HUDEP-2 (cell line): ENCODE results near the gene KATNB1.
A peak's percentile ranks its signal among the peaks of the same experiment; 100 is the strongest.

Experiments used
- DNase-seq, 76 experiments: peaks; one replicate each; lab custom pipeline; 2025; ENCODE audit not compliant: unreplicated experiment in 76 of 76; lab: John Stamatoyannopoulos, UW

Gene KATNB1

GRCh38 chr16:57735755-57736418 lies at the start of gene KATNB1:
TSS of gene KATNB1 (plus strand) at chr16:57735770. CDS start at chr16:57737244, 1,474 bp downstream.
- DNase-seq: peak in 1 of 76 experiments; percentile 36

- no peak for DNase-seq
Observed at GRCh38 chr16:57686577-57686976, 49.0 kb upstream of the KATNB1 start.

- DNase-seq: peak in 12 of 76 experiments; percentile 37 to 89 (median 80)
Observed at GRCh38 chr16:57687363-57687929, 48.1 kb upstream of the KATNB1 start.

- no peak for DNase-seq
Observed at GRCh38 chr16:57688487-57688986, 47.0 kb upstream of the KATNB1 start.

- DNase-seq: peak in 1 of 76 experiments; percentile 10
Observed at GRCh38 chr16:57688987-57689761, 46.4 kb upstream of the KATNB1 start.

- DNase-seq: peak in 74 of 76 experiments; percentile 25 to 92 (median 66)
Observed at GRCh38 chr16:57689762-57690558, 45.6 kb upstream of the KATNB1 start.

GRCh38 chr16:57690782-57691471 lies 44.6 kb upstream of the KATNB1 start:
- DNase-seq: peak in 23 of 76 experiments; percentile 7 to 50 (median 23)

GRCh38 chr16:57692636-57693035 lies 42.9 kb upstream of the KATNB1 start:
- no peak for DNase-seq

- DNase-seq: no peak
Observed at GRCh38 chr16:57693550-57693949, 42.0 kb upstream of the KATNB1 start.

- DNase-seq: no peak
Observed at GRCh38 chr16:57694231-57694724, 41.3 kb upstream of the KATNB1 start.

GRCh38 chr16:57694725-57695679 lies 40.6 kb upstream of the KATNB1 start, which contains the start of gene DRC7:
TSS of gene DRC7 (plus strand) at chr16:57694806. CDS start at chr16:57697950, 3,144 bp downstream.
- peak in 54 of 76 experiments; percentile 3 to 70 (median 36) for DNase-seq

GRCh38 chr16:57695680-57696069 lies 39.9 kb upstream of the KATNB1 start:
- peak in 21 of 76 experiments; percentile 3 to 41 (median 18) for DNase-seq

- no peak for DNase-seq
Observed at GRCh38 chr16:57696240-57696639, 39.3 kb upstream of the KATNB1 start.

GRCh38 chr16:57697896-57698537 lies 37.6 kb upstream of the KATNB1 start:
- no peak for DNase-seq

GRCh38 chr16:57698812-57699405 lies 36.7 kb upstream of the KATNB1 start:
- no peak for DNase-seq

GRCh38 chr16:57699481-57699880 lies 36.1 kb upstream of the KATNB1 start:
- DNase-seq: peak in 1 of 76 experiments; percentile 8

GRCh38 chr16:57699899-57700298 lies 35.7 kb upstream of the KATNB1 start:
- peak in 2 of 76 experiments; percentile 15 to 25 for DNase-seq
